Retina (tissue), 1 donor: ENCODE measurements around the gene HBG1.

Source experiments
- DNase-seq: peaks from one replicate; pipeline ENCODE4 v3.0.0-alpha.2; 2016

HBG1 gene

DNA sequence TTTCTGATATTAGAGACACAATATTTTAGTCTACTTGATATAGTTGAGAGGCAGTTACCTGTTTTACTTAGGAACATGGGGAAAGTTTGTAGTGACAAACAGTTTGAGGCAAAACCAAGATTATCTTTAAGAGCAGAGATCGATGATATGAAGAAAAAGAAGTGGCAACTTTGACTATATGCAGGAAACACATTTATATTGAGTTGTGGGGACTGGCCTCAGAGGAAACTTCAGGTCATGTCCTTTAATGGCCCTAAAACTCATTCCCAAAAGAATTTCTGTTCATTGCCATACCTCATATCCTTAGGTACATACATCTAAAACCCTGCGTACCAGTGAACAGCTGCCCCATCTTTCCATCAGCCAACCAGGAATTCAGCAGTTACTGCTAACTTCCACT lies 4.5 kb downstream of the HBG1 start:
- DNase-seq: no peak

- DNase-seq: no peak
Observed at GRCh38 chr11:5243816-5244180, 5.9 kb downstream of the HBG1 start.

DNA sequence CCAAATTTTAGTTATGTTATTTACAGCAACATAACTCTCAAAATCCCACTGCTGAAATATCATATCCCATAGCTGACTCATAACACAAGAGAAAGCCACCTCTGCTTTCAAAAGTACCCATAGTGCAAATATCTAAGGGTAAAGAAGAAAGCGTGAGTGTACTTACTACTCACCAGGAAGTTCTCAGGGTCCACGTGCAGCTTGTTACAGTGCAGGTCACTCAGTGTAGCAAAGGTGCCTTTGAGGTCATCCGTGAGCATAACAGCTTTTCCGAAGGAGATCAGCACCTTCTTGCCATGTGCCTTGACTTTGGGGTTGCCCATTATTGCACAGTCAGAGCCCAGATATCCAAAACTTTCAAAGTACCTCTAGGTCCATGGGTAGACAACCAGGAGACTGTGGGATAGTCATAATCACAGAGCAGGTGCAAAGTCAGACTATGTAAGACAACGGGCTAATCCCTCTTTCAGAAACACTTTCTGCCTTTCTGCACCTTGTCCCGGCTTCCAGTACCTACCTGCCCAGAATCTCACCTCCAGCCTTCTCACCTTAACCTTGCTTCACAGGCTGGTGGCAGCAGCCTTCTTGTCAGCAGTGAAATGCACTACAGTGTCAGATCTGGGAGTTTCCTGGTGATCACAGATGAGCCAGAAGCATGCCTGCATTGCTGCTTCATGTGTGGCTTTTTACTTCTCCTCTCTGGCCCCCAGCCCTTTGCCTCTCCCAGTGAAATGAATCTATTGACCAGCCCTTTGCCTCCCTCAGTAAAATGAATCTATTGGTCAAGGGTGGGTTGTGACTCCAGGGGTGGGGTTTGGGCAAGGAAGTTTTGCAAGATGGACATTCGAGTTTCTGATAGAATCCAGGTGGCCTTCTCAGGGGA lies 6.5 kb downstream of the HBG1 start:
- DNase-seq: no peak

DNA sequence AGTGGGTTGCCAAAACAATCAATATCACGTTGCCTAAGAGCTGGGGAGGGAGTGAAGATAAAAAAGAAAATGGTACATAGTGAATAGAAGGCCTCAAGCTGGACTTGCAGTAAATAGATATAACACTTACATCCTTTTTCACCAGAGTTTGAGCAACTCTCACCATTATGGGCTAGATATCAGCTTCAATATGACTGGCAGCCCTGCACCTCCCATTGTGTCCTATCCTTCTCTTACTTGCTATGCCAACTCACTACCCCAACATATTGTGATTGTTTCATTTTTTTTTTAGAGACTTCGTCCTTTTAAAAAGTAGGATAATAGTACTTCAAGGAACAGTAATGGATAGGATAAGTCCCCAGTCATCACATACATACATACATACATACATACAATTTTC lies 7.4 kb downstream of the HBG1 start:
- DNase-seq: no peak

DNA sequence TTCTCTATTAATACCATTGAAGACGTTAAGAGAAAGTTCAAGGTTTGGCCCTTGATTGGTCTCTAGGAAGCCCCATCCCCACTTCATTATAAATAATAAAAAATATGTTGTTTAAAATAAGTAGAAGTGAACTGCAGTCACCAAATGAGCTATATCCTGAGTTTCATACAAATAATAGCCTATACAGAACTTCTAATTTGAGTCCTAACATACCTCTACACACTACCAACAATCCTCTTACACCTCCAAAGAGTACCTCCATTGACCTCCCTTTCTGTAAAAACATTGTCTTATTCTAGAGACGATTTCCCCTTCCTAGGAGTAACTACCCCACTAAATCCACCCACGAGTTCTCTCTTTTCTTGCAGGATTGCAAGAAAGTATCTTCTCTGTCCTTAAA lies 8.2 kb downstream of the HBG1 start:
- DNase-seq: no peak

- DNase-seq: no peak
Observed at GRCh38 chr11:5240458-5240857, 9.2 kb downstream of the HBG1 start.

DNA sequence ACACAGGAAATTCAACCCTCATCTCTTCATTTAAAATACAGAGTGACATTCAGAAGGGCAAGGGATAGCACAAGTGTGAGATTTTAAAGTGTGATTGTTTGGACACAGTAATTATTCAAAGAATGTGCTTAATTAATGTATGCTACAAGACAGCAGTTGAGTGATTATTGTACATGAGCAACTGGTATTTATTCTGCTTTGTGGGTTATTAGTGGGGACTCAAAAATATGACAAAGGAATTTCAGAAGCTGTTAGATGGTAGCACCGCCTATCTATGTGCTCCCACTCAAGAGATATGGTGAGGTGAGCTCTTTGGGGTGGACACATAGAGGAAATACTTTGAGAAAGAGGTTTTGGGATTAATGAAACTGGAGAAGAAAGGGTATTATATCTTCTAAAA lies 9.6 kb downstream of the HBG1 start:
- DNase-seq: no peak

DNA sequence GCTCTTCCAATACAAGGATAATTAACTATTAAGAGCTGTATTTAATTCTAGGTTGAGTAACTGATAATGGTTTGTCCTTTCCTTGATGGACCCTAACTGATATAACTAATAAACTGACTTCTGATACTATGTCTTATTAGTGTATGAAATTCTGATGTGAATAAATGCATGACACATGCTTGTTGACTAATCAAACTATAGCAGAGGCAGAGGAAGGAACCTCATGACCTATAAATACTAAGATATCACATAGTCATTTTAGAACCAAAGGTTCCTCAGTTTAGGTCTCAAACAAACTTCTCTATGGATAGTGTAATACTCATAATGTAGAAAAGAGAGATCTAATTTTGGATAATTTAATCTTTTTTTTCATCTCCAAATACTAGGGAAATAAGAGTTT lies 10.6 kb downstream of the HBG1 start:
- no peak for DNase-seq

GRCh38 chr11:5238486-5238885 lies 11.2 kb downstream of the HBG1 start:
- DNase-seq: no peak

DNA sequence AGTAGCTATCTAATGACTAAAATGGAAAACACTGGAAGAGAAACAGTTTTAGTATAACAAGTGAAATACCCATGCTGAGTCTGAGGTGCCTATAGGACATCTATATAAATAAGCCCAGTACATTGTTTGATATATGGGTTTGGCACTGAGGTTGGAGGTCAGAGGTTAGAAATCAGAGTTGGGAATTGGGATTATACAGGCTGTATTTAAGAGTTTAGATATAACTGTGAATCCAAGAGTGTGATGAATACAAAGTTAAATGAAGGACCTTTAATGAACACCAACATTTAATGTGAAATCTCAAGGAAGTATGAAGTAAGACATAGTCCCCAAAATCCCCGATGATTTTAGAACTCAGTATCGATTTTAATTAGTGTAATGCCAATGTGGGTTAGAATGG lies 12.2 kb downstream of the HBG1 start:
- no peak for DNase-seq

DNA sequence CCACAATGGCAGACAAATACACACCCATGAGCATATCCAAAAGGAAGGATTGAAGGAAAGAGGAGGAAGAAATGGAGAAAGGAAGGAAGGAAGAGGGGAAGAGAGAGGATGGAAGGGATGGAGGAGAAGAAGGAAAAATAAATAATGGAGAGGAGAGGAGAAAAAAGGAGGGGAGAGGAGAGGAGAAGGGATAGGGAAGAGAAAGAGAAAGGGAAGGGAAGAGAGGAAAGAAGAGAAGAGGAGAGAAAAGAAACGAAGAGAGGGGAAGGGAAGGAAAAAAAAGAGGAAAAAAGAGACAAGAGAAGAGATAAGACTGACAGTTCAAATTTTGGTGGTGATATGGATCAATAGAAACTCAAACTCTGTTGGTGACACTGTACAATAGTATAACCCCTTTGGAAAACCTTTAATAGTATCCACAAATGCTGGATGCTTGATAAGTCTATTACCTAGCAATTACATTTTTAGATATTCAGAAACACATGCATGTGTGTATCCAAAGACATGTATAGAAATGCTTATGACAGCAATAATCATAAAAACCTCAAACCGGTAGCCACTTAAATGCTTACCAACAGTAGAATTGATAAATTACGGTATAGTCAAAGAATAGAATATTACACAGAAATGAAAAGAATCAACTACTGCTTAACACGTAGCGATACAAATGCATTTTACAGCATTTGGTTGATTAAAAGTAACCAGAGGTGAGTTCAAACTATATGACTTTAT lies 14.1 kb downstream of the HBG1 start:
- no peak for DNase-seq

DNA sequence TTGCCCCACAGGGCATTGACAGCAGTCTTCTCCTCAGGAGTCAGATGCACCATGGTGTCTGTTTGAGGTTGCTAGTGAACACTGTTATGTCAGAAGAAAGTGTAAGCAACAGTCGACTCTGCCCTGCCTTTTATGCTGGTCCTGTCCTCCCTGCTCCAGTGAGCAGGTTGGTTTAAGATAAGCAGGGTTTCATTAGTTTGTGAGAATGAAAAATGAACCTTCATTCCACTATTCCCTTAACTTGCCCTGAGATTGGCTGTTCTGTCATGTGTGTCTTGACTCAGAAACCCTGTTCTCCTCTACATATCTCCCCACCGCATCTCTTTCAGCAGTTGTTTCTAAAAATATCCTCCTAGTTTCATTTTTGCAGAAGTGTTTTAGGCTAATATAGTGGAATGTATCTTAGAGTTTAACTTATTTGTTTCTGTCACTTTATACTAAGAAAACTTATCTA lies 15.2 kb downstream of the HBG1 start, which contains the start of gene HBD:
Gene HBD (minus strand): TSS at position 103 of the 454 bp plus-strand sequence. CDS start 50 bp downstream, at position 53.
- DNase-seq: no peak

DNA sequence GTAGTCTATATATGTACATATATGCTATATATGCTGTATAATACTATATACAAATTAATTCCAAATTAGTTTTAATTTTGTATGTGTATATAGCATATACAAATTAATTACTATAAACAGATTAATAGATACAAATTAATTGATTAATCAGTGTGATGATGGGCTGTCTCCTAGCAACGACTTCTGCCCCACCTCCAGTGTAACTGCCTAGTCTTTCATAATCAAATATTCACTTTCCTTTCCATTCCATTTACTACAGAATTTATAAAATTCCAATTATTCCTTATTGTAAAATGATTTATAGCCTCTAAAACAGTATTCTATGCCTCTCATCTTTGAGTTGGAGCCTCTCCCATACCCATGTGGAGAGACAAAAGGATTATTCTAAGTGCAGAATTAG lies 16.4 kb downstream of the HBG1 start:
- no peak for DNase-seq

DNA sequence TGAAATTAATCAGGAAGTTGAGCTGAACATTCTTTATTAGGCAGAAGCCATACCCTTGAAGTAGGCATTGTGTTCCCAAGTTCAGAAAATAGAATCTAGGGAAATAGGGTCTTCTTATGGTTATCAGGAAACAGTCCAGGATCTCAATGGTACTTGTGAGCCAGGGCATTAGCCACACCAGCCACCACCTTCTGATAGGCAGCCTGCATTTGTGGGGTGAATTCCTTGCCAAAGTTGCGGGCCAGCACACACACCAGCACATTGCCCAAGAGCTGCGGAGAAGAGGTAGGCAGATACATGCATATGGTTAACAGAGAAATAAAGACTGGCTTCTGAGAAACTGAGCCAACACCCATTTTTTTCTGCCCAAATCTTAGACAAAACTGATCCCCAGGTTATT lies 16.8 kb downstream of the HBG1 start:
- no peak for DNase-seq

DNA sequence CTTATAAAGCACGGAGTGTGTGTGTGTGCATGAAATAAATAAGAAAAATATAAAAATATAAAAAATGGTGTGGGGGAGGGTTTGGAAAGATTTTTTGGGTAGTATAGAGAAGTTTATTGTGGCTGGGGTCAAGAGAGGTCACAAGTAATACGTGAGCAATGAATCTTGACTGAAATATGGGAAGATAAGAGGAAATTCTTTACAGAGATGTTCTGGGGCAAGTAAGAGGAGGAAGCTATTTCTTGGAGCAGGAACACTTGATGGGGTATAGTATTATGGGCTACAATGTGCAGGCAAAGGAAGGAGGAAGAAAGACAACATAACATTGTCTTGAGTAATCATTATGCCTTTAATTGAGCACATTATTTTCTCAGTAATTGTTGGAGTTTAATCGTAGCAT lies 17.5 kb downstream of the HBG1 start:
- DNase-seq: no peak

DNA sequence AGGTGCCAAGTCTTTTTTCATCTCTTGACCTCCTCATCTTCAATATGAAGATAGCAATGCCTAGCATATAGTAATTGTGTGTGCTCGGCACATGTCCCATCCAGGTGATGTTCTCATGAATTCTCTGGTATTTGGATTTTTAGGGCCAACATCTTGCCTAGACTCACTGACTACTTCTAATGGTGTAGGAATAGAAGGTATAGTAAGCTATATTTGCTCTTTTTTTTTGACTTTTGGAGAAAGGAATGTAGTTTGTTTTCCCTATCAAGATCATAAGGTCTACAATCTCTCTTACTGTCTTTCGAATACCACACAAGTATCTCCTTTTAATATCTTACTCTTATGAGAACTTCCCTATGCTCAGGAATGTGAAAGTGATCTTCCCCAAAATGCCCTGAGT lies 18.5 kb downstream of the HBG1 start:
- no peak for DNase-seq

GRCh38 chr11:5230266-5230665 lies 19.4 kb downstream of the HBG1 start:
- no peak for DNase-seq

DNA sequence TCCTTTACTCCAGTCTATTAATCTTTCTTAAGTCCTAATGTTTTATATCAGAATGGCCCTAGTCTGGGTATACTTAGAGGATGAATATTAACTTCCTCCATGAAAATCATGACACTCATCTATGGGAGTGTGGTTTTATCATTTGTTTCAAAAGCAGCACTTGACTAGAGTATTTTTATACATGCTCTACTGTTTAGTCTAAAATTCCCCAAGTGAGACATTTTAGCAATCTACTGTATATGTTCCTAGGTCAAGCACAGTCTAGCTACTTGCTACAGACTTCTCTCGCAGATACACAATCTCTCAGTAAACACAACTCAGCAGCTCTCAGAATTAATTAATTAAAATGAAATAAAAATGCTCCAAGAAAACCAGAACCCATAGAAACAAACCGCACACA lies 19.9 kb downstream of the HBG1 start:
- no peak for DNase-seq

DNA sequence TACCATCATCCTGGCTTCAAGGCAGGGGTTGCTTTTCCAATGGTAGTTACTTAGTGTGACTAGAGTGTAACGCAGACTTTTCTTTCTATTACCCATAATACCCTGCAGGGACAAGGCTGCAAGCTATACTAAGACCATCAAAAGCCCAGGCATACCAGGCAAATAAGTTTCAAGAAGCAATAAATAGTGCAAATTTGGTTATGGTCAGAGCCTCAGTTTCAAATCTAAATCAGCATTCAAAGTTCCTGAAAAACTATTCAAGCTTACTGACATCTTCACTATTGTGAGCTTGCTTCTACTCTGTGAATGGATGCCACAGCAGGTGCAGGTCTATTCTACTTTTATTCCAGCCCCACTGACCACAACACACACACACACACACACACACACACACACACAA lies 20.3 kb downstream of the HBG1 start:
- DNase-seq: no peak

DNA sequence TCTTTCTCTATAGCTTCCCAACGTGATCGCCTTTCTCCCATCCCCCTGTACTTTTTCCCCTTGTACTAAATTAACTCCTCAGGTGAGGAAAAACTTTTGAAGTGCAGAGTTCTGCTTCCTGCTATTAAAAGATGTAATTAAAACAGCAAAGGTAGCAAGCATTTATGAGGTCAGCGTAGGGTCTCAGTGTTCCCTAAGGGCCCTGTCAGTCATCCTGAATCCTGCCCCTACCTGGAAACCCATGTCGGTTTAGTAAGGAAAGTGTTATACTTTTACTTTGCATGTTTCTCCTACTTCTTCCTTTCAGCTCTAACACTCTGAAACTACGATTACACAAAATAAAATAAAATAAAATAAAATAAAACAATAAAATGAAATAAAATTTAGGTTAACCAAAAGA lies 21.5 kb downstream of the HBG1 start:
- DNase-seq: no peak

DNA sequence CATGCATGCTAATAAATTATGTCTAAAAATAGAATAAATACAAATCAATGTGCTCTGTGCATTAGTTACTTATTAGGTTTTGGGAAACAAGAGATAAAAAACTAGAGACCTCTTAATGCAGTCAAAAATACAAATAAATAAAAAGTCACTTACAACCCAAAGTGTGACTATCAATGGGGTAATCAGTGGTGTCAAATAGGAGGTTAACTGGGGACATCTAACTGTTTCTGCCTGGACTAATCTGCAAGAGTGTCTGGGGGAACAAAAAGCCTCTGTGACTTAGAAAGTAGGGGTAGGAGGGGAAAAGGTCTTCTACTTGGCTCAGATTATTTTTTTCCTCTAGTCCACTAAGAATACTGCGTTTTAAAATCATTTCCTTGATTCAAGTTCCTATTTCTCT lies 22.0 kb downstream of the HBG1 start:
- DNase-seq: no peak

DNA sequence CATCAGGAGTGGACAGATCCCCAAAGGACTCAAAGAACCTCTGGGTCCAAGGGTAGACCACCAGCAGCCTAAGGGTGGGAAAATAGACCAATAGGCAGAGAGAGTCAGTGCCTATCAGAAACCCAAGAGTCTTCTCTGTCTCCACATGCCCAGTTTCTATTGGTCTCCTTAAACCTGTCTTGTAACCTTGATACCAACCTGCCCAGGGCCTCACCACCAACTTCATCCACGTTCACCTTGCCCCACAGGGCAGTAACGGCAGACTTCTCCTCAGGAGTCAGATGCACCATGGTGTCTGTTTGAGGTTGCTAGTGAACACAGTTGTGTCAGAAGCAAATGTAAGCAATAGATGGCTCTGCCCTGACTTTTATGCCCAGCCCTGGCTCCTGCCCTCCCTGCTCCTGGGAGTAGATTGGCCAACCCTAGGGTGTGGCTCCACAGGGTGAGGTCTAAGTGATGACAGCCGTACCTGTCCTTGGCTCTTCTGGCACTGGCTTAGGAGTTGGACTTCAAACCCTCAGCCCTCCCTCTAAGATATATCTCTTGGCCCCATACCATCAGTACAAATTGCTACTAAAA lies 22.8 kb downstream of the HBG1 start, which contains the start of gene HBB:
Gene HBB (minus strand): TSS at position 340 of the 579 bp plus-strand sequence. CDS start 50 bp downstream, at position 290.
- DNase-seq: no peak

GRCh38 chr11:5225480-5225871 lies 24.2 kb downstream of the HBG1 start:
- no peak for DNase-seq
